Smooth muscle cell (in vitro differentiated cells): ENCODE measurements around the gene COPS9. TPM values are rescaled to one million over a fixed set of nuclear protein-coding genes. Genes with fewer than 3 reads are reported as not detected.

Experiments used
- DNase-seq: peaks from one replicate; lab custom pipeline; 2025; ENCODE audit not compliant: unreplicated experiment; lab: John Stamatoyannopoulos, UW
- H2AFZ ChIP-seq: fragments of 200-600 bp; sonication (generic); 2 replicates; pipeline ENCODE4 v1.6.0; 2016; ENCODE audit warnings: antibody characterized with exemption, low read depth, mild to moderate bottlenecking
- H3F3A ChIP-seq: fragments of 200-600 bp; sonication (generic); 2 replicates; pipeline ENCODE4 v1.6.0; 2017; ENCODE audit warnings: antibody characterized with exemption, low read depth
- H3K27ac ChIP-seq: fragments of 200-600 bp; sonication (generic); 2 replicates; pipeline ENCODE4 v1.5.1; 2016; ENCODE audit warnings: low read depth, mild to moderate bottlenecking
- H3K27me3 ChIP-seq: fragments of 200-600 bp; sonication (generic); 2 replicates; pipeline ENCODE4 v1.6.1; 2016; ENCODE audit warnings: low read depth, mild to moderate bottlenecking
- H3K36me3 ChIP-seq: fragments of 200-600 bp; sonication (generic); 2 replicates; pipeline ENCODE4 v1.5.1; 2016; ENCODE audit warnings: low read depth
- H3K4me1 ChIP-seq: fragments of 200-600 bp; sonication (generic); 2 replicates; pipeline ENCODE4 v1.5.1; 2016; ENCODE audit warnings: low read depth
- H3K4me2 ChIP-seq: fragments of 200-600 bp; sonication (generic); 2 replicates; pipeline ENCODE4 v1.6.0; 2016; ENCODE audit warnings: mild to moderate bottlenecking
- H3K4me3 ChIP-seq: fragments of 200-600 bp; sonication (generic); 2 replicates; pipeline ENCODE4 v1.5.1; 2016; ENCODE audit warnings: mild to moderate bottlenecking
- H3K79me2 ChIP-seq: fragments of 200-600 bp; sonication (generic); 2 replicates; pipeline ENCODE4 v1.6.0; 2016; ENCODE audit warnings: low read depth, mild to moderate bottlenecking
- H3K9ac ChIP-seq: fragments of 200-600 bp; sonication (generic); 2 replicates; pipeline ENCODE4 v1.6.0; 2016; ENCODE audit warnings: low read depth
- H3K9me3 ChIP-seq: fragments of 200-600 bp; sonication (generic); replicated peaks from 2 replicates; pipeline ENCODE4 v1.5.1; 2016; ENCODE audit warnings: low read depth
- H4K20me1 ChIP-seq: fragments of 200-600 bp; sonication (generic); 2 replicates; pipeline ENCODE4 v1.6.0; 2016; ENCODE audit warnings: low read depth
- CTCF ChIP-seq: fragments of 200-600 bp; sonication (generic); IDR thresholded peaks from 2 replicates; pipeline ENCODE4 v1.5.1; 2017; ENCODE audit warnings: borderline replicate concordance, mild to moderate bottlenecking, antibody characterized with exemption; ENCODE audit not compliant: insufficient read depth, poor library complexity, severe bottlenecking
- WGBS: methylation state at CpG from one replicate; pipeline ENCODE4 v1.1.7; 2016; ENCODE audit warnings: low lambda C conversion rate; 5-methylcytosine and 5-hydroxymethylcytosine counted together
- polyA plus RNA-seq: library from polyadenylated mRNA; unstranded; fragments of >200 nt; fragmentation: Nextera tagmentation; extraction: Ambion mirVana; gene quantifications from 2 replicates; pipeline ENCODE4 v1.2.1, GENCODE V29; 2016
- total RNA-seq: library from RNA; depleted of rRNA; stranded (reverse); fragments of >200 nt; gene quantifications from 2 replicates; pipeline ENCODE4 v1.2.3, GENCODE V29; 2014

The COPS9 gene
- total and polyA plus RNA-seq, 2 experiments from 2014 or later: 157 to 296 TPM

DNA sequence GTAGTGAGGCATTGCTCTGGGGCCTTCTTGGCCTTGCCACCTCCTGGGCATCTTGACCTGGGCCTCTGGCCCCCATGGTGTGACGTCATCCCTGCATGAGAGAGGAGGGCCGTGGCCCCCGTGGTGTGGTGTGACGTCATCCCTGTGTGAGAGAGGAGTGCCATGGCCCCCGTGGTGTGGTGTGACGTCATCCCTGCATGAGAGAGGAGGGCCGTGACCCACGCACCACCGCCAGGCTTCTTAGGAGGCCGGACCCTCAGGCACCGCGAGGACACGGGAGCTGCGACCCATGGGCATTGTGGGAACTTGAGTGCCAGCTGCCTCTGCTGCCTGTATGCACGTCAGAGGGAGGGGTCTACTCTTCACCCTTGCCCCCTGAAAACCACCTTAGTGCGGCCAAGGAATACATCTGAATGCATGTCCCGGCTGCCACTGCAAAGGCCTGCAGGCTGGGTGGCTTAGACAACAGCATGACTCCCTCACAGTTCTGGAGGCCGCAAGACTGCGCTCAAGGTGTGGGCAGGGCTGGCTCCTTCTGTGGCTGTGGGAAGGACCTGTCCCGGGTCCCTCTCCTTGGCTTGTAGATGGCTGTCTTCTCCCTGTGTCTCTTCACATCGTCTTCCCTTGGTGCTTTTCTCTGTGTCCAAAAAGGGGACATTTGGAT lies 25.1 kb upstream of the COPS9 start:
- Histone ChIP-seq H3K36me3 (no peaks in the 10 kb centered on the region), H3K27ac (no peak overlapping the region), H4K20me1 (no peaks in the 10 kb centered on the region), H3K4me1 (no peaks in the 10 kb centered on the region), H3K79me2 (no peaks in the 10 kb centered on the region), H3K9me3 (no peaks in the 10 kb centered on the region), H3K27me3 (peaks cover 3% of the 10 kb centered on the region), H3F3A (no peaks in the 10 kb centered on the region), H3K4me3 (no peak overlapping the region), H3K4me2 (no peak overlapping the region), H3K9ac (no peak overlapping the region), H2AFZ (no peak overlapping the region)
- DNase-seq: no peak
- no peak for TF ChIP-seq CTCF
- WGBS: 92% methylated on average over 17 of the region's 21 CpGs

GRCh38 chr2:240160291-240161086 lies 24.4 kb upstream of the COPS9 start:
- no peak overlapping the region for H3K27ac ChIP-seq
- H3K79me2 ChIP-seq: no peaks in the 10 kb centered on the region
- TF ChIP-seq CTCF: no peak
- H3K4me1 ChIP-seq: peaks cover 3% of the 10 kb centered on the region
- no peak overlapping the region for H3K4me3 ChIP-seq
- no peaks in the 10 kb centered on the region for H3K9me3 ChIP-seq
- H4K20me1 ChIP-seq: no peaks in the 10 kb centered on the region
- no peak overlapping the region for H3K9ac ChIP-seq
- H3F3A ChIP-seq: no peaks in the 10 kb centered on the region
- H3K27me3 ChIP-seq: no peaks in the 10 kb centered on the region
- H2AFZ ChIP-seq: no peak overlapping the region
- H3K36me3 ChIP-seq: no peaks in the 10 kb centered on the region
- 96% methylated on average over 18 of the region's 18 CpGs for WGBS
- no peak overlapping the region for H3K4me2 ChIP-seq
- no peak for DNase-seq

DNA sequence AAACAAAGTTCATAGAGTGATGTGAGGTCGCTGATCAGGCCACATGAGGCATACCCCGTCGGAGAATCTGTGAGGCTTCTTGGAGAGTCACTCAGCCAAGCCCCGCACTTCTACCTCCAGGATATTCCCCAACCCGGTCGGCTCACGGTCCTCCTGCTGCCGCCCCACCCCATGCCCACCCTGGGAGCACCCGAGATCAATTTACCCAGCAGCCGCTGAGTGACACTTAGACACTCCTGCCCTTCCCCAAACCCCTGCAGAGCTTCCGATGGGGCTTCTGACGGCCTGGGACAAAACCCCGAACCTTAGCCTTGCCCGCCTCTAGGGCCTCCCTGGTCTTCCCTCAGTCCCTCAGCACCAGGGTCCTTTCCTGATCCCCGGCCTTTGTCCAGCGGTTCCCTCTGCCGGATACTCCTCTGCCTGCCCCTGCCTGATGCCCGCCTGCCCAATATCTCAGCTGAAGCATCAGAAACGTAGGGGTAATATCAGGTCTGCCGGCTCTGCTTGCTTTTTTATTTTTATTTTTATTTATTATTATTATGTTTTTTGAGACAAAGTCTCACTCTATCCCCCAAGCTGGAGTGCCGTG lies 23.2 kb upstream of the COPS9 start:
- no peaks in the 10 kb centered on the region for H3K9me3 ChIP-seq
- no peak overlapping the region for H2AFZ ChIP-seq
- no peaks in the 10 kb centered on the region for H3F3A ChIP-seq
- no peaks in the 10 kb centered on the region for H3K27me3 ChIP-seq
- no peaks in the 10 kb centered on the region for H4K20me1 ChIP-seq
- no peak overlapping the region for H3K4me3 ChIP-seq
- TF ChIP-seq CTCF: no peak
- no peaks in the 10 kb centered on the region for H3K36me3 ChIP-seq
- no peak for DNase-seq
- no peaks in the 10 kb centered on the region for H3K79me2 ChIP-seq
- peaks cover 13% of the 10 kb centered on the region for H3K4me1 ChIP-seq
- no peak overlapping the region for H3K4me2 ChIP-seq
- H3K27ac ChIP-seq: no peak overlapping the region
- WGBS: 90% methylated on average over 21 of the region's 21 CpGs
- no peak overlapping the region for H3K9ac ChIP-seq
